Stimulated activated CD4-positive, alpha-beta T cell treated with anti-CD3 and anti-CD28 coated beads, Interleukin-1b, Interleukin-23, amount 100 ng/mL, for 24 hours (primary cell): ENCODE data around the gene THBD.

ENCODE experiments used
- DNase-seq, 4 experiments: peaks; one replicate each; pipeline ENCODE4 v3.0.0-alpha.2; 2020; ENCODE audit warnings: low read depth in 4 of 4, low spot score in 1 of 4

The THBD gene

GRCh38 chr20:23049201-23050075 is at the start of gene THBD:
THBD (minus strand) TSS chr20:23049672; CDS start chr20:23049504, 168 bp downstream.
- DNase-seq, result no peak

- no peak for DNase-seq
Observed at GRCh38 chr20:23097636-23098580, 48.4 kb upstream of the THBD start.

GRCh38 chr20:23096986-23097520 is 47.6 kb upstream of the THBD start:
- no peak for DNase-seq

GRCh38 chr20:23096097-23096496 is 46.6 kb upstream of the THBD start:
- no peak for DNase-seq

GRCh38 chr20:23095499-23095898 is 46.0 kb upstream of the THBD start:
- no peak for DNase-seq

- no peak for DNase-seq
Observed at GRCh38 chr20:23094927-23095326, 45.5 kb upstream of the THBD start.

GRCh38 chr20:23094213-23094896 is 44.9 kb upstream of the THBD start:
- no peak for DNase-seq

- no peak for DNase-seq
Observed at GRCh38 chr20:23093613-23094012, 44.1 kb upstream of the THBD start.

GRCh38 chr20:23092861-23093495 is 43.5 kb upstream of the THBD start:
- DNase-seq, result no peak

GRCh38 chr20:23092384-23092756 is 42.9 kb upstream of the THBD start:
- no peak for DNase-seq

- DNase-seq, result no peak
Observed at GRCh38 chr20:23091721-23092383, 42.4 kb upstream of the THBD start.

- DNase-seq, result no peak
Observed at GRCh38 chr20:23090878-23091277, 41.4 kb upstream of the THBD start.

GRCh38 chr20:23090147-23090546 is 40.7 kb upstream of the THBD start:
- DNase-seq, result no peak

- no peak for DNase-seq
Observed at GRCh38 chr20:23088866-23089265, 39.4 kb upstream of the THBD start.

- no peak for DNase-seq
Observed at GRCh38 chr20:23087587-23088251, 38.2 kb upstream of the THBD start.

GRCh38 chr20:23086931-23087411 is 37.5 kb upstream of the THBD start:
- DNase-seq, result no peak

- DNase-seq, result no peak
Observed at GRCh38 chr20:23086056-23086566, 36.6 kb upstream of the THBD start, which contains the start of gene CD93. CD93 (minus strand) TSS chr20:23086324; CDS start chr20:23086192, 132 bp downstream.

- no peak for DNase-seq
Observed at GRCh38 chr20:23085436-23086055, 36.1 kb upstream of the THBD start.
